DND-41 (cell line): Measurements from ENCODE around the gene SPTBN4.

ENCODE experiments used
- CTCF ChIP-seq: IDR thresholded peaks from 2 replicates; pipeline ENCODE4 v1.5.1; 2012; ENCODE audit warnings: borderline replicate concordance, low read length, moderate library complexity, mild to moderate bottlenecking; ENCODE audit not compliant: poor library complexity, severe bottlenecking; ENCODE audit errors: extremely low read depth
- EZH2 ChIP-seq: IDR thresholded peaks from 3 replicates; pipeline ENCODE4 v1.6.1; 2012; ENCODE audit warnings: borderline replicate concordance, low read depth, mild to moderate bottlenecking, moderate library complexity, low read length, inconsistent platforms; ENCODE audit not compliant: severe bottlenecking

- TF ChIP-seq CTCF (no peak), EZH2 (no peak)
Measured at GRCh38 chr19:40547836-40548235, 81.0 kb downstream of the SPTBN4 start.
